ENCODE measurements around the gene GNAZ. TPM values are rescaled to one million over a fixed set of nuclear protein-coding genes. Genes with fewer than 3 reads are reported as not detected.

GNAZ gene
- 11.1 TPM for total RNA-seq (2021; ENCODE audit: unreplicated experiment)
- 6.0 and 7.0 TPM in 2 replicates for polyA plus RNA-seq (2012)
- percentile 40 among the genes with signal in this experiment for Bru-seq, nascent RNA
- BruChase-seq, experiment 1, labeled RNA remaining after a 6-hour chase, result percentile 50 among the genes with signal in this experiment
- percentile 49 among the genes with signal in this experiment for BruChase-seq, experiment 2, labeled RNA remaining after a 2-hour chase
- long read RNA-seq, transcript GNAZ-203 (3 exons, 3,333 nt), result major isoform, 9 of 29 reads
- long read RNA-seq, partial matches to known transcripts, result 12 of 29 reads
- long read RNA-seq, other reads (novel, unspliced or antisense), result 8 of 29 reads

- ChIA-PET CTCF (interaction anchor here (1.6 kb wide), 1 partner anchor 111 kb away, joined by 6 read pairs; no protein-coding TSS in a partner anchor), RAD21 (ENCODE audit: low non-redundant PET in 1 of 2, low total read pairs in 2 of 2, uncharacterized antibody in 2 of 2, unreplicated experiment in 2 of 2) (interaction anchor here (0.6 to 1.4 kb wide), 2 partner anchors 74 to 136 kb away, joined by 3 to 4 read pairs; partner anchors contain the start of gene RAB36 (in 1 of the 2)), POLR2A (no interaction called here)
- Histone ChIP-seq H3K36me3 (ENCODE audit: control insufficient read depth in 1 of 2, insufficient read depth in 2 of 2, low read length in 2 of 2) (no peaks in the 10 kb centered on the region), H3K9me2 (ENCODE audit: insufficient read depth) (no peaks in the 10 kb centered on the region), H3K27me3 (ENCODE audit: insufficient read depth, low read length) (no peaks in the 10 kb centered on the region), H3K4me3 (replicated peaks in 1 of 2; ENCODE audit: low read depth in 1 of 2, low read length in 2 of 2) (peak within 1 kb of the TSS; percentile 68 to 79), H2AFZ (ENCODE audit: low read depth, low read length, poor library complexity, severe bottlenecking) (peak within 1 kb of the TSS; percentile 90), H3K4me2 (ENCODE audit: low read length) (peak within 1 kb of the TSS; percentile 100), H3K27ac (ENCODE audit: low read depth, low read length) (peak within 1 kb of the TSS; percentile 34; the same call in 1 of the 2 replicates), H3K79me2 (ENCODE audit: insufficient read depth, low read length) (no peaks in the 10 kb centered on the region), H4K20me1 (ENCODE audit: insufficient read depth) (no peaks in the 10 kb centered on the region), H3K4me1 (ENCODE audit: control insufficient read depth in 1 of 2, insufficient read depth in 2 of 2, low read length in 2 of 2) (peaks cover 9 to 29% of the 10 kb centered on the region in 2 experiments), H3K9me3 (ENCODE audit: control insufficient read depth in 1 of 2, insufficient read depth in 1 of 2, low read depth in 1 of 2, low read length in 2 of 2) (no peaks in the 10 kb centered on the region), H3K9ac (ENCODE audit: low read length) (peak within 1 kb of the TSS; percentile 75)
- intact Hi-C loops (cut with micrococcal nuclease), result no loop called here
- BruUV-seq (replicated peaks), result no TSS peak
- DNase-seq (ENCODE audit: low read depth, low spot score) (no peak), ATAC-seq (peak; percentile 76)
- TF ChIP-seq ZFX (IDR thresholded peaks at IDR 0.05), result peak; percentile 37; the same call in 1 of the 2 replicates
- TF ChIP-seq JUND (IDR thresholded peaks at IDR 0.05), result no peak
Measured at GRCh38 chr22:23070418-23071229, at the start of gene GNAZ. Gene GNAZ, plus strand, starts transcription at chr22:23070519. Its CDS starts 25,177 bp downstream, at chr22:23095696.

GRCh38 chr22:23020659-23021293 lies 49.5 kb upstream of the GNAZ start:
- no peak for DNase-seq (ENCODE audit: low read depth, low spot score)
- H3K36me3 ChIP-seq (ENCODE audit: control insufficient read depth in 1 of 2, insufficient read depth in 2 of 2, low read length in 2 of 2), result no peaks in the 10 kb centered on the region
- H3K9me3 ChIP-seq (ENCODE audit: control insufficient read depth in 1 of 2, insufficient read depth in 1 of 2, low read depth in 1 of 2, low read length in 2 of 2), result no peaks in the 10 kb centered on the region
- ChIA-PET CTCF (no interaction called here), RAD21 (ENCODE audit: low non-redundant PET in 1 of 2, low total read pairs in 2 of 2, uncharacterized antibody in 2 of 2, unreplicated experiment in 2 of 2) (no interaction called here), POLR2A (no interaction called here)
- H3K4me3 ChIP-seq (replicated peaks in 1 of 2; ENCODE audit: low read depth in 1 of 2, low read length in 2 of 2), result no peak overlapping the region
- H3K27me3 ChIP-seq (ENCODE audit: insufficient read depth, low read length), result no peaks in the 10 kb centered on the region
- ATAC-seq, result no peak
- H4K20me1 ChIP-seq (ENCODE audit: insufficient read depth), result no peaks in the 10 kb centered on the region
- no peak overlapping the region for H3K9ac ChIP-seq (ENCODE audit: low read length)
- no TSS peak for BruUV-seq (replicated peaks)
- no peak overlapping the region for H2AFZ ChIP-seq (ENCODE audit: low read depth, low read length, poor library complexity, severe bottlenecking)
- H3K4me1 ChIP-seq (ENCODE audit: control insufficient read depth in 1 of 2, insufficient read depth in 2 of 2, low read length in 2 of 2), result no peaks in the 10 kb centered on the region
- intact Hi-C loops (cut with micrococcal nuclease), result no loop called here
- H3K4me2 ChIP-seq (ENCODE audit: low read length), result no peak overlapping the region
- H3K9me2 ChIP-seq (ENCODE audit: insufficient read depth), result no peaks in the 10 kb centered on the region
- no peak overlapping the region for H3K27ac ChIP-seq (ENCODE audit: low read depth, low read length)
- H3K79me2 ChIP-seq (ENCODE audit: insufficient read depth, low read length), result no peaks in the 10 kb centered on the region
- TF ChIP-seq ZNF274 (IDR thresholded peaks at IDR 0.05; ENCODE audit: low read depth, low read length) (no peak), SIN3A (IDR thresholded peaks at IDR 0.05; ENCODE audit: low read depth) (no peak), EZH2phosphoT487 (IDR thresholded peaks at IDR 0.05; ENCODE audit: borderline replicate concordance) (no peak), ZBTB33 (IDR thresholded peaks at IDR 0.05; ENCODE audit: extremely low read depth, insufficient replicate concordance, low read length) (no peak), SRF (IDR thresholded peaks at IDR 0.05; ENCODE audit: low read depth) (no peak), TCF7L2 (IDR thresholded peaks at IDR 0.05; ENCODE audit: borderline replicate concordance, extremely low read depth, insufficient read depth, insufficient read length) (no peak), SP1 (IDR thresholded peaks at IDR 0.05; ENCODE audit: low read depth) (no peak), CEBPB (IDR thresholded peaks at IDR 0.05; ENCODE audit: low read depth) (no peak), FOSL1 (IDR thresholded peaks at IDR 0.05; ENCODE audit: low read depth) (no peak), RAD21 (IDR thresholded peaks at IDR 0.05; ENCODE audit: low read depth) (no peak), EGR1 (IDR thresholded peaks at IDR 0.05; ENCODE audit: low read depth) (no peak), CBX3 (IDR thresholded peaks at IDR 0.05; ENCODE audit: low read depth) (no peak), YY1 (IDR thresholded peaks at IDR 0.05; ENCODE audit: extremely low read depth, insufficient replicate concordance, low read depth, low read length) (no peak), ELF1 (IDR thresholded peaks at IDR 0.05; ENCODE audit: borderline replicate concordance, low read depth) (no peak), POLR2AphosphoS5 (IDR thresholded peaks at IDR 0.05; ENCODE audit: low read depth, low read length) (no peak)

Data from HCT116 (cell line).